DMS 273 (cell line): Measurements from ENCODE around the gene GALT.

Source experiments
- DNase-seq: peaks from one replicate; lab custom pipeline; 2025; ENCODE audit not compliant: unreplicated experiment; lab: John Stamatoyannopoulos, UW

GALT gene

GRCh38 chr9:34651876-34652601, 5.6 kb downstream of the GALT start, which contains the start of gene IL11RA:
IL11RA (plus strand) TSS chr9:34652185; CDS start chr9:34655218, 3,033 bp downstream.
- DNase-seq, result peak; percentile 82

GRCh38 chr9:34652602-34653000, 6.1 kb downstream of the GALT start:
- DNase-seq, result no peak

- DNase-seq, result peak; percentile 74
These were observed 6.9 kb downstream of the GALT start for GRCh38 chr9:34653151-34654072.

- DNase-seq, result peak; percentile 96
These were observed 8.0 kb downstream of the GALT start for GRCh38 chr9:34654323-34655051.

- no peak for DNase-seq
These were observed 8.9 kb downstream of the GALT start for GRCh38 chr9:34655394-34655793.

GRCh38 chr9:34656992-34657391, 10.5 kb downstream of the GALT start:
- no peak for DNase-seq

- DNase-seq, result no peak
These were observed 12.0 kb downstream of the GALT start for GRCh38 chr9:34658461-34658860.

GRCh38 chr9:34659592-34660253, 13.2 kb downstream of the GALT start:
- peak; percentile 74 for DNase-seq

- no peak for DNase-seq
These were observed 16.2 kb downstream of the GALT start, which contains the start of gene CCL27 for GRCh38 chr9:34662526-34663302. CCL27 (minus strand) TSS chr9:34662657; CDS start chr9:34662633, 24 bp downstream.

GRCh38 chr9:34663303-34663605, 16.8 kb downstream of the GALT start:
- DNase-seq, result no peak

GRCh38 chr9:34664281-34665066, 18.0 kb downstream of the GALT start:
- DNase-seq, result peak; percentile 89

GRCh38 chr9:34665067-34665380, 18.5 kb downstream of the GALT start:
- no peak for DNase-seq

GRCh38 chr9:34665381-34666250, 19.1 kb downstream of the GALT start:
- DNase-seq, result peak; percentile 96

GRCh38 chr9:34669809-34670562, 23.5 kb downstream of the GALT start:
- DNase-seq, result no peak

- DNase-seq, result peak; percentile 10
These were observed 24.8 kb downstream of the GALT start for GRCh38 chr9:34671307-34671706.

GRCh38 chr9:34674440-34674839, 28.0 kb downstream of the GALT start:
- DNase-seq, result no peak

- peak; percentile 93 for DNase-seq
These were observed 28.7 kb downstream of the GALT start for GRCh38 chr9:34675048-34675714.
